ENCODE results near the gene JPH3. TPM values are rescaled to one million over a fixed set of nuclear protein-coding genes. Genes with fewer than 3 reads are reported as not detected.

Gene JPH3
- total RNA-seq, 1 experiment from 2014 or later: 1.4 TPM

GRCh38 chr16:87671715-87672270 lies 69.5 kb downstream of the JPH3 start:
- Histone ChIP-seq H3K4me3 (ENCODE audit: low read depth, low read length, poor library complexity, severe bottlenecking) (no peak overlapping the region), H3K36me3 (ENCODE audit: insufficient read depth, low read length, poor library complexity, severe bottlenecking) (no peaks in the 10 kb centered on the region), H3K4me1 (ENCODE audit: insufficient read depth, low read length, poor library complexity, severe bottlenecking) (no peaks in the 10 kb centered on the region), H3K27me3 (replicated peaks; ENCODE audit: insufficient read depth, low read depth, low read length, poor library complexity) (no peaks in the 10 kb centered on the region), H3K9me3 (ENCODE audit: low read depth, low read length, poor library complexity, severe bottlenecking) (no peaks in the 10 kb centered on the region), H3K27ac (ENCODE audit: low read depth, low read length, poor library complexity, severe bottlenecking) (no peak overlapping the region)
- intact Hi-C loops (cut with micrococcal nuclease; ENCODE audit: unreplicated experiment): no loop called here
- TF ChIP-seq EZH2 (IDR thresholded peaks at IDR 0.05; ENCODE audit: borderline replicate concordance, low read depth, low read length, poor library complexity, severe bottlenecking): no peak
- no peak for TF ChIP-seq CTCF (conservative IDR thresholded peaks at IDR 0.05; ENCODE audit: low read depth, low read length)
- no peak for DNase-seq (ENCODE audit: low spot score)
- POLR2A ChIA-PET (ENCODE audit: low non-redundant PET): no interaction called here
- CTCF ChIA-PET: no interaction called here
- BruUV-seq (replicated peaks): no TSS peak

GRCh38 chr16:87674419-87674818 lies 72.1 kb downstream of the JPH3 start:
- POLR2A ChIA-PET (ENCODE audit: low non-redundant PET): no interaction called here
- DNase-seq (ENCODE audit: low spot score): no peak
- CTCF ChIA-PET: no interaction called here
- H3K4me1 ChIP-seq (ENCODE audit: insufficient read depth, low read length, poor library complexity, severe bottlenecking): no peaks in the 10 kb centered on the region
- H3K4me3 ChIP-seq (ENCODE audit: low read depth, low read length, poor library complexity, severe bottlenecking): no peak overlapping the region
- BruUV-seq (replicated peaks): no TSS peak
- intact Hi-C loops (cut with micrococcal nuclease; ENCODE audit: unreplicated experiment): no loop called here
- H3K9me3 ChIP-seq (ENCODE audit: low read depth, low read length, poor library complexity, severe bottlenecking): no peaks in the 10 kb centered on the region
- H3K27me3 ChIP-seq (replicated peaks; ENCODE audit: insufficient read depth, low read depth, low read length, poor library complexity): no peaks in the 10 kb centered on the region
- H3K27ac ChIP-seq (ENCODE audit: low read depth, low read length, poor library complexity, severe bottlenecking): no peak overlapping the region
- TF ChIP-seq CTCF (conservative IDR thresholded peaks at IDR 0.05; ENCODE audit: low read depth, low read length) (no peak), EZH2 (IDR thresholded peaks at IDR 0.05; ENCODE audit: borderline replicate concordance, low read depth, low read length, poor library complexity, severe bottlenecking) (no peak)
- no peaks in the 10 kb centered on the region for H3K36me3 ChIP-seq (ENCODE audit: insufficient read depth, low read length, poor library complexity, severe bottlenecking)

GRCh38 chr16:87675111-87675719 lies 72.9 kb downstream of the JPH3 start:
- no peaks in the 10 kb centered on the region for H3K27me3 ChIP-seq (replicated peaks; ENCODE audit: insufficient read depth, low read depth, low read length, poor library complexity)
- ChIA-PET POLR2A (ENCODE audit: low non-redundant PET) (no interaction called here), CTCF (interaction anchor here (0.5 kb wide), 1 partner anchor 236 kb away, joined by 5 read pairs; no protein-coding TSS in a partner anchor)
- TF ChIP-seq EZH2 (IDR thresholded peaks at IDR 0.05; ENCODE audit: borderline replicate concordance, low read depth, low read length, poor library complexity, severe bottlenecking) (no peak), CTCF (conservative IDR thresholded peaks at IDR 0.05; ENCODE audit: low read depth, low read length) (no peak)
- no peak for DNase-seq (ENCODE audit: low spot score)
- H3K4me3 ChIP-seq (ENCODE audit: low read depth, low read length, poor library complexity, severe bottlenecking): no peak overlapping the region
- intact Hi-C loops (cut with micrococcal nuclease; ENCODE audit: unreplicated experiment): no loop called here
- no peak overlapping the region for H3K27ac ChIP-seq (ENCODE audit: low read depth, low read length, poor library complexity, severe bottlenecking)
- no peaks in the 10 kb centered on the region for H3K9me3 ChIP-seq (ENCODE audit: low read depth, low read length, poor library complexity, severe bottlenecking)
- H3K36me3 ChIP-seq (ENCODE audit: insufficient read depth, low read length, poor library complexity, severe bottlenecking): no peaks in the 10 kb centered on the region
- BruUV-seq (replicated peaks): no TSS peak
- no peaks in the 10 kb centered on the region for H3K4me1 ChIP-seq (ENCODE audit: insufficient read depth, low read length, poor library complexity, severe bottlenecking)

Data from A673 (cell line).